IMR-90 (cell line): ENCODE measurements around the gene VAMP4. TPM values are rescaled to one million over a fixed set of nuclear protein-coding genes. Genes with fewer than 3 reads are reported as not detected.

Source experiments
- ATAC-seq: fragments of 200-7000 bp; cut with Tn5 transposase; 2 replicates; pipeline ENCODE4 v1.9.1; 2020; ENCODE audit warnings: low read depth, mild to moderate bottlenecking, moderate library complexity
- BruUV-seq: library from RNA; stranded (reverse); fragments of 400-500 nt; replicated peaks from 2 replicates; lab custom pipeline; 2021; lab: Mats Ljungman, UMichigan
- CTCF ChIA-PET: fragments of 300-600 bp; formaldehyde crosslinking; extraction: SDS; loops from one replicate; lab custom pipeline; 2021; ENCODE audit warnings: antibody characterized with exemption; lab: Yijun Ruan, JAX
- POLR2A ChIA-PET: fragments of 300-600 bp; sonication (Branson Sonifier 250); formaldehyde crosslinking; loops from one replicate; lab custom pipeline; 2022; ENCODE audit warnings: antibody characterized with exemption; ENCODE audit not compliant: unreplicated experiment; lab: Charles Lee
- DNase-seq: peaks from one replicate; pipeline ENCODE4 v3.0.0; 2013
- H2AFZ ChIP-seq: replicated peaks from 2 replicates; pipeline ENCODE3; 2013; ENCODE audit warnings: low read length, mild to moderate bottlenecking; ENCODE audit not compliant: poor library complexity
- H2AK5ac ChIP-seq: 2 replicates; pipeline ENCODE4 v1.6.1; 2013; ENCODE audit warnings: low read depth, low read length, inconsistent platforms
- H2AK9ac ChIP-seq: replicated peaks from 2 replicates; pipeline ENCODE3; 2013; ENCODE audit warnings: mild to moderate bottlenecking, low read depth, low read length, moderate library complexity; ENCODE audit not compliant: poor library complexity
- H2BK120ac ChIP-seq: 2 replicates; pipeline ENCODE4 v1.6.1; 2013; ENCODE audit warnings: low read depth, low read length, inconsistent platforms
- H2BK15ac ChIP-seq: 3 replicates; pipeline ENCODE4 v1.6.1; 2013; ENCODE audit warnings: low read depth, low read length, inconsistent platforms
- H2BK20ac ChIP-seq: 2 replicates; pipeline ENCODE4 v1.6.1; 2013; ENCODE audit warnings: low read depth, mild to moderate bottlenecking, inconsistent platforms, low read length, moderate library complexity
- H2BK5ac ChIP-seq: 2 replicates; pipeline ENCODE4 v1.6.1; 2013; ENCODE audit warnings: mild to moderate bottlenecking, low read depth, low read length, inconsistent platforms; ENCODE audit not compliant: poor library complexity, severe bottlenecking
- H3K14ac ChIP-seq: replicated peaks from 2 replicates; pipeline ENCODE4 v1.6.1; 2013; ENCODE audit warnings: low read depth, low read length, inconsistent platforms
- H3K18ac ChIP-seq: 2 replicates; pipeline ENCODE4 v1.6.1; 2013; ENCODE audit warnings: low read depth, low read length, control low read depth
- H3K23ac ChIP-seq: 2 replicates; pipeline ENCODE4 v1.6.1; 2013; ENCODE audit warnings: low read depth, low read length, inconsistent platforms
- H3K27ac ChIP-seq: 2 replicates; pipeline ENCODE4 v1.5.1; 2013; ENCODE audit warnings: mild to moderate bottlenecking, control low read depth, low read length; ENCODE audit not compliant: insufficient read depth
- H3K27me3 ChIP-seq: 2 replicates; pipeline ENCODE4 v1.6.1; 2013; ENCODE audit warnings: low read length; ENCODE audit not compliant: control insufficient read depth, insufficient read depth
- H3K36me3 ChIP-seq: 2 replicates; pipeline ENCODE4 v1.6.1; 2013; ENCODE audit warnings: low read length, mixed read lengths; ENCODE audit not compliant: control insufficient read depth, insufficient read depth
- H3K4ac ChIP-seq: 2 replicates; pipeline ENCODE4 v1.6.1; 2013; ENCODE audit warnings: low read depth, low read length, inconsistent platforms
- H3K4me1 ChIP-seq: 2 replicates; pipeline ENCODE4 v1.6.1; 2013; ENCODE audit warnings: low read length, mixed read lengths; ENCODE audit not compliant: control insufficient read depth, insufficient read depth
- H3K4me2 ChIP-seq: 2 replicates; pipeline ENCODE4 v1.6.1; 2013; ENCODE audit warnings: low read depth, mild to moderate bottlenecking, control low read depth, low read length, moderate library complexity
- H3K4me3 ChIP-seq: 2 replicates; pipeline ENCODE4 v1.5.1; 2013; ENCODE audit warnings: low read depth, mild to moderate bottlenecking, control low read depth, low read length, moderate library complexity; ENCODE audit not compliant: insufficient read depth
- H3K56ac ChIP-seq: 2 replicates; pipeline ENCODE4 v1.6.1; 2013; ENCODE audit warnings: low read length, inconsistent platforms; ENCODE audit not compliant: insufficient read depth; ENCODE audit errors: extremely low read depth
- H3K79me1 ChIP-seq, 2 experiments: 2 replicates each; pipeline ENCODE4 v1.6.1; 2013; ENCODE audit warnings: low read length in 2 of 2, inconsistent platforms in 1 of 2, low read depth in 1 of 2
- H3K9ac ChIP-seq: 2 replicates; pipeline ENCODE4 v1.6.1; 2013; ENCODE audit warnings: low read depth, low read length, control low read depth
- H3K9me1 ChIP-seq: 2 replicates; pipeline ENCODE4 v1.6.1; 2013; ENCODE audit warnings: low read length, inconsistent platforms; ENCODE audit not compliant: insufficient read depth
- H3K9me3 ChIP-seq: 2 replicates; pipeline ENCODE4 v1.6.1; 2013; ENCODE audit warnings: low read length; ENCODE audit not compliant: control insufficient read depth, insufficient read depth
- H4K20me1 ChIP-seq: 2 replicates; pipeline ENCODE4 v1.6.1; 2013; ENCODE audit warnings: low read length, inconsistent platforms; ENCODE audit not compliant: insufficient read depth
- H4K5ac ChIP-seq: 2 replicates; pipeline ENCODE4 v1.6.1; 2013; ENCODE audit warnings: mild to moderate bottlenecking, low read depth, low read length, control low read depth
- H4K8ac ChIP-seq, 2 experiments: 2 replicates each; pipeline ENCODE4 v1.6.1; 2013; ENCODE audit warnings: low read depth in 2 of 2, low read length in 2 of 2, control low read depth in 1 of 2, inconsistent platforms in 1 of 2
- H4K91ac ChIP-seq: 2 replicates; pipeline ENCODE4 v1.6.1; 2013; ENCODE audit warnings: low read depth, low read length, inconsistent platforms; ENCODE audit not compliant: insufficient read depth
- BHLHE40 ChIP-seq: fragments of 150-350 bp; IDR thresholded peaks from 2 replicates; pipeline ENCODE4 v1.6.1; 2016; ENCODE audit warnings: mild to moderate bottlenecking, low read depth, low read length
- CEBPB ChIP-seq: IDR thresholded peaks from 2 replicates; pipeline ENCODE4 v1.6.1; 2012; ENCODE audit warnings: low read depth, low read length, improper control_type of control experiment
- CHD1 ChIP-seq: IDR thresholded peaks from 2 replicates; pipeline ENCODE4 v1.6.1; 2012; ENCODE audit warnings: low read depth, low read length, improper control_type of control experiment
- CTCF ChIP-seq: conservative IDR thresholded peaks from 2 replicates; pipeline ENCODE4 v1.5.1; 2012; ENCODE audit warnings: mild to moderate bottlenecking, low read depth, low read length, improper control_type of control experiment
- ELK1 ChIP-seq: fragments of 150-350 bp; IDR thresholded peaks from 2 replicates; pipeline ENCODE4 v1.6.1; 2016; ENCODE audit warnings: low read depth, mild to moderate bottlenecking, low read length, moderate library complexity, borderline replicate concordance
- FOS ChIP-seq: fragments of 150-350 bp; IDR thresholded peaks from 2 replicates; pipeline ENCODE4 v1.6.1; 2016; ENCODE audit warnings: low read depth, low read length
- MAFK ChIP-seq: IDR thresholded peaks from 2 replicates; pipeline ENCODE4 v1.6.1; 2012; ENCODE audit warnings: low read depth, low read length, improper control_type of control experiment
- MAZ ChIP-seq: IDR thresholded peaks from 2 replicates; pipeline ENCODE4 v1.6.1; 2012; ENCODE audit warnings: low read depth, mild to moderate bottlenecking, low read length, improper control_type of control experiment, moderate library complexity, borderline replicate concordance
- MXI1 ChIP-seq: IDR thresholded peaks from 2 replicates; pipeline ENCODE4 v1.6.1; 2012; ENCODE audit warnings: low read depth, mild to moderate bottlenecking, low read length, moderate library complexity, borderline replicate concordance
- NFE2L2 ChIP-seq: fragments of 150-350 bp; IDR thresholded peaks from 2 replicates; pipeline ENCODE4 v1.6.1; 2016; ENCODE audit warnings: low read depth, mild to moderate bottlenecking, low read length
- RFX5 ChIP-seq: IDR thresholded peaks from 2 replicates; pipeline ENCODE4 v1.8.0; 2012; ENCODE audit warnings: low read depth, mild to moderate bottlenecking, low read length, moderate library complexity
- SMC3 ChIP-seq: fragments of 150-350 bp; IDR thresholded peaks from 2 replicates; pipeline ENCODE4 v1.6.1; 2016; ENCODE audit warnings: low read depth, mild to moderate bottlenecking, antibody characterized with exemption, low read length, moderate library complexity
- USF2 ChIP-seq: fragments of 150-350 bp; IDR thresholded peaks from 2 replicates; pipeline ENCODE4 v1.6.1; 2017; ENCODE audit warnings: mild to moderate bottlenecking, antibody characterized with exemption, low read length, low read depth
- WGBS, 2 experiments: methylation state at CpG; one replicate each; pipeline versions ENCODE4 v1.1.5 to v1.1.7; 2013; ENCODE audit warnings: missing lambda C conversion rate in 2 of 2; ENCODE audit not compliant: insufficient read length in 1 of 2; ENCODE audit errors: extremely low coverage in 2 of 2; 5-methylcytosine and 5-hydroxymethylcytosine counted together
- dilution Hi-C: fragments of 300-500 bp; cut with HindIII; formaldehyde crosslinking; loops from one replicate; pipeline ENCODE4 v1.14.3; 2018; ENCODE audit warnings: low sequenced_read_pairs; ENCODE audit not compliant: unreplicated experiment
- in situ Hi-C: fragments of 300-500 bp; cut with MboI; formaldehyde crosslinking; loops from 3 replicates; pipeline ENCODE4 v1.14.3; 2019; ENCODE audit warnings: low sequenced_read_pairs, inconsistent platforms, mixed read lengths
- intact Hi-C: fragments of 100-400 bp; cut with micrococcal nuclease; formaldehyde crosslinking; loops from 2 replicates; pipeline ENCODE4 v1.10.0; 2022
- polyA plus RNA-seq, 3 experiments: library from polyadenylated mRNA; depleted of rRNA; stranded (reverse); fragments of >200 nt; gene quantifications; 2 replicates each; pipeline ENCODE4 v1.2.3, GENCODE V29; 2012; ENCODE audit warnings: low replicate concordance in 1 of 3
- total RNA-seq: library from RNA; depleted of rRNA; stranded (reverse); fragments of >200 nt; gene quantifications from 2 replicates; pipeline ENCODE4 v1.2.3, GENCODE V29; 2012

Gene VAMP4
- total and polyA plus RNA-seq, 2 of the 4 experiments (the other 2 are of a cell fraction), result 3.4 to 5.4 TPM

GRCh38 chr1:171756856-171757255 is 15.0 kb upstream of the VAMP4 start:
- peaks cover 14% of the 10 kb centered on the region for H3K4me1 ChIP-seq
- no peak overlapping the region for H3K14ac ChIP-seq
- H2AK9ac ChIP-seq, result no peak overlapping the region
- no peaks in the 10 kb centered on the region for H3K79me1 ChIP-seq
- ChIA-PET CTCF (no interaction called here), POLR2A (no interaction called here)
- no peak overlapping the region for H3K23ac ChIP-seq
- no peak overlapping the region for H3K4me3 ChIP-seq
- no peak overlapping the region for H3K4me2 ChIP-seq
- H2BK15ac ChIP-seq, result 0 out of 3 replicates have a peak overlapping the region, but pooled peaks have one; percentile 92
- 100% methylated on average over 1 of the region's 4 CpGs; no CpG with 5 or more reads in 1 of the 2 experiments for WGBS, 2 experiments
- DNase-seq (no peak), ATAC-seq (no peak)
- no peaks in the 10 kb centered on the region for H3K36me3 ChIP-seq
- H3K56ac ChIP-seq, result no peak overlapping the region
- dilution Hi-C loops, result no loop called here
- H3K27ac ChIP-seq, result no peak overlapping the region
- no peak overlapping the region; the same call in 1 of the 2 replicates for H3K18ac ChIP-seq
- 0 out of 2 replicates have a peak overlapping the region, but pooled peaks have one; percentile 94 for H2BK20ac ChIP-seq
- H3K9me1 ChIP-seq, result peaks cover 8% of the 10 kb centered on the region; the same call in 1 of the 2 replicates
- BruUV-seq, result no TSS peak
- no peak overlapping the region; the same call in 1 of the 2 replicates for H2AK5ac ChIP-seq
- no peak overlapping the region for H4K91ac ChIP-seq
- no peak overlapping the region for H2AFZ ChIP-seq
- in situ Hi-C loops, result no loop called here
- peak overlapping the region; percentile 95; the same call in 1 of the 2 replicates for H2BK120ac ChIP-seq
- H3K27me3 ChIP-seq, result no peaks in the 10 kb centered on the region
- no peaks in the 10 kb centered on the region for H4K20me1 ChIP-seq
- H3K9me3 ChIP-seq, result peaks cover 8% of the 10 kb centered on the region
- no peak overlapping the region; the same call in 1 of the 2 replicates for H3K4ac ChIP-seq
- no peak overlapping the region for H3K9ac ChIP-seq
- TF ChIP-seq CHD1, result no peak
- no peak for TF ChIP-seq RFX5
- no peak for TF ChIP-seq FOS
- TF ChIP-seq CEBPB, result no peak
- no peak for TF ChIP-seq NFE2L2
- no peak for TF ChIP-seq USF2
- no peak for TF ChIP-seq ELK1
- no peak for TF ChIP-seq BHLHE40
- no peak for TF ChIP-seq MAZ
- TF ChIP-seq MAFK, result no peak
- no peak for TF ChIP-seq SMC3
- TF ChIP-seq CTCF, result no peak
- no peak for TF ChIP-seq MXI1
- H4K5ac ChIP-seq, result no peak overlapping the region
- no peak overlapping the region for H2BK5ac ChIP-seq
- H4K8ac ChIP-seq, result no peak overlapping the region
- intact Hi-C loops, result no loop called here
